ENCODE measurements around the gene ABCD3.

The ABCD3 gene

GRCh38 chr1:94463056-94463764 is 45.0 kb downstream of the ABCD3 start:
- DNase-seq (ENCODE audit: low read depth in 2 of 2), result no peak

GRCh38 chr1:94463765-94464330 is 45.7 kb downstream of the ABCD3 start:
- DNase-seq (ENCODE audit: low read depth in 2 of 2), result peak; percentile 20 to 24

GRCh38 chr1:94468708-94469107 is 50.5 kb downstream of the ABCD3 start:
- no peak for DNase-seq (ENCODE audit: low read depth in 2 of 2)

- no peak for DNase-seq (ENCODE audit: low read depth in 2 of 2)
These were observed 53.1 kb downstream of the ABCD3 start for GRCh38 chr1:94471271-94471670.

- no peak for DNase-seq (ENCODE audit: low read depth in 2 of 2)
These were observed 57.0 kb downstream of the ABCD3 start for GRCh38 chr1:94475232-94475631.

- no peak for DNase-seq (ENCODE audit: low read depth in 2 of 2)
These were observed 61.5 kb downstream of the ABCD3 start for GRCh38 chr1:94479682-94480081.

GRCh38 chr1:94481473-94481933 is 63.3 kb downstream of the ABCD3 start:
- peak; percentile 17 to 33 for DNase-seq (ENCODE audit: low read depth in 2 of 2)

GRCh38 chr1:94486990-94487389 is 68.8 kb downstream of the ABCD3 start:
- no peak for DNase-seq (ENCODE audit: low read depth in 2 of 2)

- DNase-seq (ENCODE audit: low read depth in 2 of 2), result no peak
These were observed 72.4 kb downstream of the ABCD3 start for GRCh38 chr1:94490556-94490955.

GRCh38 chr1:94496076-94496755 is 78.0 kb downstream of the ABCD3 start:
- DNase-seq (ENCODE audit: low read depth in 2 of 2), result no peak

GRCh38 chr1:94501426-94501825 is 83.2 kb downstream of the ABCD3 start:
- no peak for DNase-seq (ENCODE audit: low read depth in 2 of 2)

- no peak for DNase-seq (ENCODE audit: low read depth in 2 of 2)
These were observed 83.7 kb downstream of the ABCD3 start for GRCh38 chr1:94501935-94502334.

- DNase-seq (ENCODE audit: low read depth in 2 of 2), result no peak
These were observed 85.0 kb downstream of the ABCD3 start for GRCh38 chr1:94503153-94503552.

GRCh38 chr1:94504601-94505000 is 86.4 kb downstream of the ABCD3 start:
- DNase-seq (ENCODE audit: low read depth in 2 of 2), result no peak

- DNase-seq (ENCODE audit: low read depth in 2 of 2), result no peak
These were observed 94.6 kb downstream of the ABCD3 start for GRCh38 chr1:94512816-94513215.

- no peak for DNase-seq (ENCODE audit: low read depth in 2 of 2)
These were observed 96.0 kb downstream of the ABCD3 start for GRCh38 chr1:94514095-94514727.

GRCh38 chr1:94515296-94515947 is 97.2 kb downstream of the ABCD3 start:
- DNase-seq (ENCODE audit: low read depth in 2 of 2), result no peak

GRCh38 chr1:94519351-94519750 is 101.2 kb downstream of the ABCD3 start:
- DNase-seq (ENCODE audit: low read depth in 2 of 2), result no peak

- DNase-seq (ENCODE audit: low read depth in 2 of 2), result no peak
These were observed 104.1 kb downstream of the ABCD3 start for GRCh38 chr1:94522304-94522703.

GRCh38 chr1:94524531-94524930 is 106.3 kb downstream of the ABCD3 start:
- no peak for DNase-seq (ENCODE audit: low read depth in 2 of 2)

- DNase-seq (ENCODE audit: low read depth in 2 of 2), result no peak
These were observed 108.2 kb downstream of the ABCD3 start for GRCh38 chr1:94526152-94526980.

All from fibroblast of skin of left biceps (primary cell).